Gastroesophageal sphincter (tissue), 4 donors: ENCODE data around the gene SH3RF2. TPM values are rescaled to one million over a fixed set of nuclear protein-coding genes. Genes with fewer than 3 reads are reported as not detected.
A peak's percentile ranks its signal among the peaks of the same experiment; 100 is the strongest.

Experiments
- ATAC-seq: fragments of 150-250 bp; one replicate; pipeline ENCODE4 v1.9.1; 2016; ENCODE audit warnings: mild to moderate bottlenecking, moderate library complexity
- H3K27ac ChIP-seq, 4 donors: fragments of 200-600 bp; sonication (generic) in 3 of 4; 1 replicate in 3 of 4; 2 replicates in 1 of 4; pipeline ENCODE4 v1.5.1; 2016 to 2019
- H3K27me3 ChIP-seq: fragments of 200-600 bp; sonication (generic); one replicate; pipeline ENCODE4 v1.5.1; 2019
- H3K36me3 ChIP-seq, 2 donors: fragments of 200-600 bp; sonication (generic); one replicate each; pipeline ENCODE4 v1.5.1; 2019; ENCODE audit warnings: control low read depth in 1 of 2
- H3K4me1 ChIP-seq, 3 donors: fragments of 200-600 bp; sonication (generic); 1 replicate in 2 of 3; 2 replicates in 1 of 3; pipeline ENCODE4 v1.5.1; 2016 to 2019; ENCODE audit warnings: control low read depth in 2 of 3
- H3K4me3 ChIP-seq, 2 donors: fragments of 200-600 bp; sonication (generic); one replicate each; pipeline ENCODE4 v1.5.1; 2019; ENCODE audit warnings: mild to moderate bottlenecking in 1 of 2, moderate library complexity in 1 of 2
- H3K9me3 ChIP-seq, 3 donors: fragments of 200-600 bp; sonication (generic); one replicate each; pipeline ENCODE4 v1.5.1; 2017 to 2019; ENCODE audit warnings: control low read depth in 2 of 3
- EP300 ChIP-seq: sonication (generic); formaldehyde crosslinking; IDR thresholded peaks from one replicate; pipeline ENCODE4 v1.6.1; 2017; ENCODE audit warnings: antibody characterized with exemption, mild to moderate bottlenecking
- POLR2A ChIP-seq, 2 donors: fragments of 450-650 bp; IDR thresholded peaks; one replicate each; pipeline ENCODE4 v1.6.1; 2017; ENCODE audit warnings: antibody characterized with exemption in 2 of 2, mild to moderate bottlenecking in 2 of 2, moderate library complexity in 1 of 2
- POLR2AphosphoS5 ChIP-seq: sonication (generic); formaldehyde crosslinking; IDR thresholded peaks from one replicate; pipeline ENCODE4 v1.6.1; 2017; ENCODE audit warnings: antibody characterized with exemption
- WGBS, 2 donors: methylation state at CpG; one replicate each; pipeline ENCODE4 v1.1.5; 2018; ENCODE audit warnings: low coverage in 1 of 2; 5-methylcytosine and 5-hydroxymethylcytosine counted together
- total RNA-seq, 4 donors: library from RNA; depleted of rRNA; stranded (reverse); fragments of >200 nt; gene quantifications; one replicate each; pipeline ENCODE4 v1.1.0, GENCODE V29; 2016
- TF ChIP-seq, protein P1 (sequence below), 4 experiments: fragments of 200-600 bp in 2 of 4; fragments of 450-650 bp in 2 of 4; sonication (generic) in 1 of 4; IDR thresholded peaks; one replicate each; pipeline ENCODE4 v1.5.1; 2017 to 2019; ENCODE audit warnings: antibody characterized with exemption in 4 of 4, mild to moderate bottlenecking in 2 of 4, moderate library complexity in 2 of 4

Gene SH3RF2
- total RNA-seq, 4 donors from 2014 or later, result 0.27 to 5.2 (median 1.0) TPM

DNA sequence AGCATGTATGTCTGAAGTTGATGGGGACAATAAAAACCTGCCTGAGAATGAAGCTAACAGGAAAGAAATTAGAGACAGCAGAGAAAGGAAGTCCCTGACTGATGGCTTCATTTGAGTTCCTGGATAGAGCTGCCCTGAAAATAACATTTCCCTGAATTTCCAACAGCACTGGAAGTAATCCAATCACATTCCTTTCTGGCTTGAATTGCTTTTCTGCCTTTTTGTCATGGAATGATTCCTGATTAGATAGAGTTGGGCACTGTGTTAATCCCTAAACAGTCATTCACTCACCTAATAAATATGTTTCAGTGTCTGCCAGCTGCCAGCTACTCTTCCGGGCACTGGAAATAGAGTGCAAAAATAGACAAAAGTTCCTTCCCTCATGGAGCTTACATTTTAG, 30.0 kb upstream of the SH3RF2 start:
- ATAC-seq, result no peak
- Histone ChIP-seq H3K27me3 (no peaks in the 10 kb centered on the region), H3K4me3 (no peak overlapping the region), H3K9me3 (no peaks in the 10 kb centered on the region), H3K27ac (no peak overlapping the region), H3K4me1 (no peaks in the 10 kb centered on the region), H3K36me3 (no peaks in the 10 kb centered on the region)
- TF ChIP-seq EP300, result no peak
- TF ChIP-seq POLR2A (IDR thresholded peaks at IDR 0.05), result no peak
- no peak for TF ChIP-seq POLR2AphosphoS5
- TF ChIP-seq, protein P1, sequence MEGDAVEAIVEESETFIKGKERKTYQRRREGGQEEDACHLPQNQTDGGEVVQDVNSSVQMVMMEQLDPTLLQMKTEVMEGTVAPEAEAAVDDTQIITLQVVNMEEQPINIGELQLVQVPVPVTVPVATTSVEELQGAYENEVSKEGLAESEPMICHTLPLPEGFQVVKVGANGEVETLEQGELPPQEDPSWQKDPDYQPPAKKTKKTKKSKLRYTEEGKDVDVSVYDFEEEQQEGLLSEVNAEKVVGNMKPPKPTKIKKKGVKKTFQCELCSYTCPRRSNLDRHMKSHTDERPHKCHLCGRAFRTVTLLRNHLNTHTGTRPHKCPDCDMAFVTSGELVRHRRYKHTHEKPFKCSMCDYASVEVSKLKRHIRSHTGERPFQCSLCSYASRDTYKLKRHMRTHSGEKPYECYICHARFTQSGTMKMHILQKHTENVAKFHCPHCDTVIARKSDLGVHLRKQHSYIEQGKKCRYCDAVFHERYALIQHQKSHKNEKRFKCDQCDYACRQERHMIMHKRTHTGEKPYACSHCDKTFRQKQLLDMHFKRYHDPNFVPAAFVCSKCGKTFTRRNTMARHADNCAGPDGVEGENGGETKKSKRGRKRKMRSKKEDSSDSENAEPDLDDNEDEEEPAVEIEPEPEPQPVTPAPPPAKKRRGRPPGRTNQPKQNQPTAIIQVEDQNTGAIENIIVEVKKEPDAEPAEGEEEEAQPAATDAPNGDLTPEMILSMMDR (IDR thresholded peaks at IDR 0.05), result no peak
- WGBS, 2 donors, result 67 to 71% methylated on average over 1 of the region's 1 CpG

DNA sequence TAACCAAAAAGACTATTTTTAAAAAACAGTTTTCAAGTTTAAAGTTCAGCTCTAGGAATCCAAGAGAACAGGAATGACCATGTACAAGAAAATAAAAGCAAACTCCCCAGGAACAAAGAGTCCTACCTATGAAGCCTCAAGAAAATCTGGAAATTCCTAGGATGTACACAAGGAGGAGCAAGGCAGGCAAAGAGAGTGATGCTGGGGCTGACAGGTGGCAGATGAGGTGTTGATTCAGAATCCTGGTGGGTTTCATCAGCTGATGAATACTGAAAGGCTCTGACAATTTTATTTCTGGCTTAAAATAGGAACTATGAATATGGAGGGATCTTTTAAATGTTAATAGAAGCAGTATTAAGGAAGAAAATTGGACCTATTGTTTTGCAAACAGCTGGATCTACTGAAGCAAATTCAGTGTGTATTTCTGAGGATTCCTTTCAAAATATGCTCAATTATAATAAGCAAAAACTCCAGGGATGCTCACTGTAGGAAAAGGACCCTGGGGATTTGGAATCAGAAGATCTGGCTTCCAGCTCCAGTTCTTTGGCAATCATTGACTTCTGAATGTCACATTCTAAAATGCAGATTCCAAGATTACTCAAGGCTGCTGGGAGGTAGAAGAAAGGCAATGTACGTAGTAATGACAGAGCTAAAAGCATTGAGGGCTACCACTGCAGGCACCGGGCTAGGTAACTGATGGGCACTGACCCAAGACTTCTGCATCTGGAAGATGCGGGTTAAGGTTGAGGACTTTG, 28.0 kb upstream of the SH3RF2 start:
- TF ChIP-seq, protein P1 (IDR thresholded peaks at IDR 0.05), result peak in 1 of 4 experiments; percentile 27
- TF ChIP-seq EP300, result no peak
- no peaks in the 10 kb centered on the region for H3K27me3 ChIP-seq
- WGBS, 2 donors, result 67 to 81% methylated on average over 2 to 3 of the region's 3 CpGs
- no peak overlapping the region for H3K27ac ChIP-seq
- H3K9me3 ChIP-seq, result no peaks in the 10 kb centered on the region
- H3K4me1 ChIP-seq, result no peaks in the 10 kb centered on the region
- ATAC-seq, result no peak
- H3K36me3 ChIP-seq, result no peaks in the 10 kb centered on the region
- H3K4me3 ChIP-seq, result no peak overlapping the region

DNA sequence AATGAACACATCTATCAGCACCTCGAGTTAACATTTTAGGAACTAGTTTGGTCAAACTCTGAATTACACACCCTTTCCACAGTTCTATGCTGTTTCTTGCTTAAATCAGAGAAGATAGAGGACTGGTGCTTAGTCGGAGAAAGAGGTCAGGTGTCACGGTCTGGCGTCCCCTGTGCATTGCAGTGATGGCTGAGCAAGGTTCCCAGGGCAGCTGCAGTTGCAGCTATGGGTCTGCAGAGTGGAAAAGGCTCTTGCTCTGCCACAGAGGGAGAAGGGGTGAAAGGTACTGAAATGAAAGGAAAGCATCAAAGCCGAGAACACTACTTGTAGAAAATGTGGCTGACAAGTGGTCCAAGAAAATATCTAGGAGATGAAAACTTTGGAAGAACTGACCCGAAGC, 25.2 kb upstream of the SH3RF2 start:
- 60 to 62% methylated on average over 4 to 6 of the region's 6 CpGs for WGBS, 2 donors
- Histone ChIP-seq H3K4me1 (no peaks in the 10 kb centered on the region), H3K9me3 (no peaks in the 10 kb centered on the region), H3K4me3 (no peak overlapping the region), H3K27me3 (no peaks in the 10 kb centered on the region), H3K36me3 (no peaks in the 10 kb centered on the region), H3K27ac (no peak overlapping the region)
- TF ChIP-seq, protein P1 (IDR thresholded peaks at IDR 0.05), result no peak
- no peak for TF ChIP-seq POLR2A (IDR thresholded peaks at IDR 0.05)
- TF ChIP-seq EP300, result no peak
- TF ChIP-seq POLR2AphosphoS5, result no peak
- ATAC-seq, result no peak

DNA sequence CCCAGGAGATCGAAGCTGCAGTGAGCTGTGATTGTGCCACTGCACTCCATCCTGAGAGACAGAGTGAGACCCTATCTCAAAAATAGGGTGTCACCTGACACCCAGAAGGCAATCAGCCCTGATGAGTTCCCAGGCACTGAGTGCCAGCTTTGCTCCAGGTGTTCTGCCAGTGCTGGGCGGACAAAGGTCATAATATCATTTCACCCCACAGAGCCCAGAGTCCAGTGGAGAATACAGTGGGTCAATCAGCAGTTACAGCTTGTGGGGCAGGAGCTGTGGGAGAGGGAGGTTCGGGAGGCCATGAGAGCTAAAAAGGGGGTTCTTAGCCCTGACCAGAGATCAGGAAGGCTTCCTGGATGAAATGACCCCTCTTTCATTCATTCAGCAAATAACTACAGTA, 24.4 kb upstream of the SH3RF2 start:
- WGBS, 2 donors, result 86% methylated on average over 1 of the region's 3 CpGs; no CpG with 5 or more reads in 1 of the 2 donors
- no peak for TF ChIP-seq EP300
- no peak for TF ChIP-seq POLR2A (IDR thresholded peaks at IDR 0.05)
- no peak for TF ChIP-seq POLR2AphosphoS5
- no peaks in the 10 kb centered on the region for H3K4me1 ChIP-seq
- no peak overlapping the region for H3K27ac ChIP-seq
- H3K36me3 ChIP-seq, result no peaks in the 10 kb centered on the region
- no peaks in the 10 kb centered on the region for H3K9me3 ChIP-seq
- no peaks in the 10 kb centered on the region for H3K27me3 ChIP-seq
- no peak overlapping the region for H3K4me3 ChIP-seq
- ATAC-seq, result no peak

DNA sequence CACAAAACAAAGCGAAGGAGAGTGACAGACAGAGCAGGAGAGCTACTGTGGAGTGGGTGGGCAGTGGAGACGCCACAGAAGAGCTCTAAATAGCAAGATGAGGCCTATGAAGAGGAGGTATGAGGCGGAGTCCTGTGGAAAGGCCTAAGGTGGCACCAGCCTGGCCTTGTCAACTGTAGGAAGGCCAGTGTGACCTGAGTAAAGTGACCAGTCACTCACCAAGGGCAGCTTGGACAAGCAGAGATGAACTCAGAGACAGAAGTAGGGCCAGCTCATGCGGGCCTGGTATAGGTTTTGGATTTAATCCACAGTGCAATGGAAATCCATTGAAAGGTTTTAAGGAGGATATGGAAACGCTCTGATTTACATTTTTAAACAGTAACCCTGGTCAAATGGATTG, 23.8 kb upstream of the SH3RF2 start:
- 65 to 87% methylated on average over 4 to 5 of the region's 5 CpGs for WGBS, 2 donors
- TF ChIP-seq POLR2AphosphoS5, result no peak
- TF ChIP-seq, protein P1 (IDR thresholded peaks at IDR 0.05), result no peak
- no peak overlapping the region for H3K27ac ChIP-seq
- no peaks in the 10 kb centered on the region for H3K4me1 ChIP-seq
- no peaks in the 10 kb centered on the region for H3K36me3 ChIP-seq
- no peak overlapping the region for H3K4me3 ChIP-seq
- no peak for ATAC-seq
- H3K27me3 ChIP-seq, result no peaks in the 10 kb centered on the region
- no peaks in the 10 kb centered on the region for H3K9me3 ChIP-seq
